CD4-positive, alpha-beta T cell treated with Interleukin-21 for 1 hour (primary cell): ENCODE results near the gene AJAP1.

ENCODE experiments used
- DNase-seq: peaks from one replicate; pipeline ENCODE4 v3.0.0-alpha.2; 2020

AJAP1 gene

DNA sequence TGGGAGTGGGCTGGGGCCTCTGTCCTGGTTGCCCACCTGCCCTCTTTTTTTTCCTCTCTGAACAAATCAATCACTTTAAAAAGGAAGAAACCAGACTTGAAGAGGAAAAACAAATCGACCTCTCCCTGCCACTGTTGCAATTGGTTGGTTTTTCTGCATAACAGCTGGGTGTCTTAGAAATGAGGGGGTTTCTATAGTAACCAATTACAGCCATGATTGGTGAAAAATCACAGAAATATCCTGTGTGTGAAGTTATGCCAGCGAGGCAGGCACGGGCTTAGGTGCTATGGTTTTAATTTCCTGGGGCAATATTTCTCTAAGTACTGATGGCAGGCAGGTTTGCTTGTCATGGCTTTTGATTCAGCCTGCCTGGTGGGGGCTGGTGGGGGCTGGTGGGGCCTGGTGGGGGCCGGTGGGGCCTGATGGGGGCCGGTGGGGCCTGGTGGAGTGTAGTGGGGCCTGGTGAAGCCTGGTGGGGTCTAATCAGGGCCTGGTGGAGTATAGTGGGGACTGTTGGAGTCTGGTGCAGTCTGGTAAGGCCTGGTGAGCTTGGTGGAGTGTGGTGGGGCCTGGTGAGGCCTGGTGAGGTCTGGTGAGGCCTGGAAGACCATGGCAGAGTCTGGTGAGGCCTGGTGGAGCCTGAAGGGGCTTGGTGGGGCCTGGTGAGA lies 54.6 kb downstream of the AJAP1 start:
- no peak for DNase-seq

DNA sequence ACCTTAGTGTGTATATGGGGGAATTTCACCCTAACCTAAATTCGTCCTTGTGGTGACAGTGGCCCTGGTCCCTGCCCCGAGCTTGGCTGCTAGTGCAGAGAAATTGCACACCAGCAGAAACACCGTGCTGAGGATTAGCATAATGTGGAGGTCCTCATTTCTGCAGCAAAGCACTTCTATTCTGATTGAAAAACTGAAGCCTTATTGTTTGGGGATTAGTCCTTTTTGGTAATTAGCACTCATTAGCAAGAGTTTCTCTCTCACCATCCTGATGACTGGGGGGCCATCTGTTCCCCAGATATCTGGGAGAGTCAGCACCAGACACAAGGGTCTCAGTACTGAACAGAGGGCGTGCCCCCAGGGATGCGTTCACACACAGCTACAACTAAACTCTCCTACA lies 55.2 kb downstream of the AJAP1 start:
- no peak for DNase-seq

DNA sequence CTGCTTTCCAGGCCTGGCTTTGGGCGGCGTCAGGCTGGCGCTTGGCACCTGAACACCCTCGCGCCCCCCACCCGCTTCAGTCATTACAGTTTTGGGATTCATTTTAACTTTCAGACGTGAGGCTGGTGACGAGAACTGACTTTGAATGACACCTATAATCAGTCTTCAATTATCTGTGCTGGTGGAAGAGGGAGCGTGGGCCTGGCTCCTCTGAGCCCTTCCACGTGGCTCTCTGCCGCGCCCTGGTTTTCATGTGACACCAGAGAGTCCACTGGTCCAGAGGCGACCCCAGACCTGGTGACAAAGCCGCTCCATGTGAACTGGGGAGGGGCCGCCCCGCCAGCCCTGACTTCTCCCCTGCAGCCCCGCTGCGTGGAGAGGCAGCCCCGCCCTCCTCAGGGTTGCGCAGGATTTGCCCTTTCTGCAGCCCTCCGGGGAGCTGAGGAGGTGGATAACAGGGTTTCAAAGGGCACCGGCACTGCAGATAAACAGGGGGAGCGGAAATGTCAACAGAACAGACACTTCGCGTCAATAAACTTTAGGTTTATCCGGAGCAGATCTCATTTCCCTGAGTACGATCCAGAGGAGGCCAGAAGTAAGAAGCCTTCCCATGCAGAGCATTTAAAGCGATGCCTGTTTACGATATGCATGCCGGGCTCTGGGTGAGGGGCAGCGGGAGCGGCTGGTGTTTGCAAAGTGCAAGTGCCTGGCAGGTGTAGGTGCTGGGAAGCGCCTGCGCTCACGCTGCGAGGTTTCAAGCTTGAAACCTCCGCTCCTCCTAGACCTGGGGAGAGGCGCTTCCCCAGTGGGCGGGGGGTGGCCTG lies 56.4 kb downstream of the AJAP1 start:
- no peak for DNase-seq

DNA sequence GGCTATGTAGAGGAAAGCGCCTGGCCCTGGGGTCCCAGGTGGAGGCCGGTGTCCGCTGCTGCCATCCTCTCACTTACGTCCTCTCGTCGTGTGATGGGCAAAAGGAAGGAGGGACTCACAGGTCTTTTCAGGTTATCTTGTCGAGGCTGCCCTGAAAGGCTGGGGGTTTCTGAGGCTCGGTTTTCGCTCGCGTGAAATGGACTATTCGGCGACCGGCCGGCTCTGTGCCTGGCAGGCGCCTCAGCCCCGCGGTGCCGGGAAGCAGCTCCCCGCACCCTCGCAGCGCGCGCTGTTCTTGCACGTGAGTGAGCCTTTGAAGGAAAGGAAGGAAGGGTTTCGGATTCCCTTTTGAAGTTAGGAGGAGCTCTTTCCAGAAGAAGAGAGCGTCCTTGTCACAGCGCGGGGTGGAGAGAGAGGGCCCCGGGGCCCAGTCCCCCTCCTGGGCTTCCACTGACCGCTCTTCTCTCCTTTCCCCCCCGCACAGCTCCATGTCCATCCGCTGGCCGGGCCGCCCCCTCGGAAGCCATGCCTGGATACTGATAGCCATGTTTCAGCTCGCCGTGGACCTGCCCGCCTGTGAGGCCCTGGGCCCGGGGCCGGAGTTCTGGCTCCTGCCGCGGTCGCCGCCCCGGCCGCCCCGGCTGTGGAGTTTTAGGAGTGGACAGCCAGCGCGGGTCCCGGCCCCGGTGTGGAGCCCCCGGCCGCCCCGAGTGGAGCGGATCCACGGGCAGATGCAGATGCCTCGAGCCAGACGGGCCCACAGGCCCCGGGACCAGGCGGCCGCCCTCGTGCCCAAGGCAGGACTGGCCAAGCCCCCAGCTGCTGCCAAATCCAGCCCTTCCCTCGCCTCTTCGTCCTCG lies 57.2 kb downstream of the AJAP1 start:
- no peak for DNase-seq

DNA sequence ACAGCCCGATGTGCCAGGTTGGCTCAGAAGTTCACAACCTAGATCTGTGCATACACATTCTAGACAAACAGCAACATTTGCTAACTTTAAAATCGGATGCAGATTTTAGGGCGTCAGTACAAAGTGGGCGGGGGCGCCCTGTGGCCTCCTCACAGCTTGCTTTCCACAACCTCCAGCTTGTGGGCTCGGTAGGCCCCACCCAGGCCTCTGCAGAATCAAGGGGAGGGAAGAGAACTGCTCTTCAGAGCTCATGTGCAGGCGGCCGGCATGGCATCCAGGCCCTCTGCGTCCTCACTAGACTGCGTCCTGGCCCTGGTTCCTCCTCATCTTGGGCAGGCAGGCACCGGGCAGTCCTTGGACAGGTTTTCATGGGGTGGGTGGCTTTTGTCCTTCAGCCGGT lies 59.3 kb downstream of the AJAP1 start:
- no peak for DNase-seq

DNA sequence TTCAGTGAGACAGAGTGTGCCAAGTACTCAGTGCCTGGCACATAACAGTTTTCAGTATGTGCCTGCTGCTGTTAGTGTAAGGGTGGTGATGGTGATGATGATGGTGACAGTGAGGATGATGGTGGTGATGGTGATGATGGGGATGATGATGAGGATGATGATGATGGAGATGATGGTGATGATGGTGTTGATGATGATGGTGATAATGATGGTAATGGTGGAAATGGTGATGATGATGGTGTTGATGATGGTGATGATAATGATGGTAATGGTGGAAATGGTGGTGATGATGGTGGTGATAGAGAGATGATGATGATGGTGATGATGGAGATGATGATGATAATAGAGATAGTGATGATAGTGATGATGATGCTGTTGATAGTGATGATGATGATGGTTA lies 62.0 kb downstream of the AJAP1 start:
- no peak for DNase-seq

DNA sequence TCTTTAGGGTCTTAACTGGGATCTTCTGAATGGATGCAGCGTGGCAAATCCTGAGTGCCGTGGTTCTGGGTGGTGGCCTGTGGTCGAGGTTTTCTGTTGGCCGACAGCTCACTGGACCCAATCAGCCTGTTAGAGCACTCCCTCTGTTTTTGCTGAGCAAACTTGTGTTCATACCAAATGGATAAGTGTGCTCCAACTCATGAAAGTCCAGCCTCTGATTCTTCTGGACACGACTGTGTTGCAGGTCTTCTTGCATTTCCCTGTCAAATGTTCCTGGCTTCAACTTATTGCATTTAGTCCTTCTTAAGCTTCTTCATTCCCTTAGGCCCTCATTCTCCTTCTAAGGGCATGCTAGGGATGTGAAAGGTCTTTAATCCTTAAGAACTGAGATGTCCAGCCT lies 63.7 kb downstream of the AJAP1 start:
- DNase-seq: no peak

DNA sequence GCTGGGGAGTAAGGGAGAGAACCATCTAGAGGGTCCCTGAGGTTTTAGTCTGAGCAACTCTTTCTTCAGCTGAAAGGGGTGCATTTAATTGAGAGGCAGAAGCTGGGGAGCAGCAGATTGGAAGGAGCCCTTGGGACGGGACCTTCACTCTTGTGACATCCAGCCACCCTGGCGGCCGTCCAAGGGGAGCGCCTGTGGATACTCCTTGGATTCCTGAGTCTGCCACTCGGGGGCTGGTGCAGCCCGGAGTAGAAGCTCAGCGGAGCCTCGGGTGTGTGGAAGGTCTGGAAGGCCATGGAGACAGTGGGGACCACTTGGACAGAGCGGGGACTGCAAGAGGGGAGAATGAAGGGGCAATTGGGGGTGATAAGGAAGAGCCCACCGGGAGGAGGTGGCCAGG lies 68.7 kb downstream of the AJAP1 start:
- DNase-seq: no peak

DNA sequence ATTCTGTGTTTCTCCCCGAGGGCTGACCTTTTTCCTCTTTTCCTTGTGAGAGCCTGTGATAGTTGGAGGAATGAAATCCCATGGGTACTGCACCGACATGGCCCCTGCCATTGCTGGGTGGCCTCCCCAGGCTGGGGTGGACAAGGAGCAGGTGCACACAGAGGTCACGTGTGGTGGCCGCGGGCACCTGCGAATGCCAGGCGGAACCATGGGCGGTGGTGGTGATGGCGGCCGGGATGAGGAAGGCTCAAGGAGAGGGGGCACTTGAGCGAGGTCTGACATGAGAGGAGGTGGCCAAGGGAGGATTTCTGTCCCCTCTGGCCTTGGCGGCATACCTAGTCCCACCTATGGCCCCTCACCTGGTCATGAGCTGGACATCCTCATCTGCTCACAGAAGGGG lies 69.6 kb downstream of the AJAP1 start:
- DNase-seq: no peak

DNA sequence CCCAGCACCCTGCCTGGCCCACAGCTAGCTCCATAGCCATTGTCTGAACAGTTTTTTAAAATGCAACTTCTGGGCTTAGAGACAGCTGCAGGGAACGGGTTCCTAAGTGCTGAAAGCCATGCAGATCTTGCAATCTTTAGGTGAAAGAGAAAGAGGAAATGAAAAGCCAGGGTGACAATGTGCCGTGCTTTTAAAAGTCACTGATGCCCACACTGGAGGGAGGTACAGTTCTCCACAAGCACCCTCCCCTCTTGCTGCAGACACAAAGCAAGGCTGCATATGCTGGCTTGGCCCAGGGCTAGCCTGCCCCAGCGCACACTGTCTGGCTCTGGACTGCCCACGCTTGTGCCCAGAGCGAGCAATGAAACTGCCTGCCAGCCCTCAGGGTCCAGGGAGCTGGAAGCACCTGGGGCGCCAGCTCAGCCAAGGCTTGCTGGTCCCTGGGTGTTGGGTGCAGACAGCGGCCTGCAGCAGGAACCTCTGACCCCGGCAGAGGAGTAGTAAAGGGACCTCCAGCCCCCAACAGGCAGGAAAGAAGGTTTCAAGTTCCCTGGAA lies 70.4 kb downstream of the AJAP1 start:
- no peak for DNase-seq

DNA sequence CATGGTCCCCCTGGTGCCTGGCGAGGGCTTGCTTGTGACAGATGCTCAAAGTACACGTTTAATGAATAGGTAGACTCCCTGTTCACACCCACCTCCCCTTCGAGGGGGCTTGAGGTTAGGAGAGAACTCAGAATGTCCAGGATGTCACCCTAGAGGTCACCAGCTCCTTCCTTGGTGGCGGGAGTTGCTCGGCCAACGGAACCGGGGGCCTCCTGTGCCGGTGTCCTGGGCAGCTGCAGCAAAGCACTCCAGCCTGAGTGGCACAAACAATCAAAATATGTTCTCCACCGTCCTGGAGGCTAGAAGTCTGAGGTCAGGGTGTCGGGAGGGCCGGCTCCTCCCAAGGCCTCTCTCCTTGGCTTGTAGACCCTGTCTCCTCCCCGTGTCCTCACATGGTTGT lies 71.0 kb downstream of the AJAP1 start:
- DNase-seq: no peak

DNA sequence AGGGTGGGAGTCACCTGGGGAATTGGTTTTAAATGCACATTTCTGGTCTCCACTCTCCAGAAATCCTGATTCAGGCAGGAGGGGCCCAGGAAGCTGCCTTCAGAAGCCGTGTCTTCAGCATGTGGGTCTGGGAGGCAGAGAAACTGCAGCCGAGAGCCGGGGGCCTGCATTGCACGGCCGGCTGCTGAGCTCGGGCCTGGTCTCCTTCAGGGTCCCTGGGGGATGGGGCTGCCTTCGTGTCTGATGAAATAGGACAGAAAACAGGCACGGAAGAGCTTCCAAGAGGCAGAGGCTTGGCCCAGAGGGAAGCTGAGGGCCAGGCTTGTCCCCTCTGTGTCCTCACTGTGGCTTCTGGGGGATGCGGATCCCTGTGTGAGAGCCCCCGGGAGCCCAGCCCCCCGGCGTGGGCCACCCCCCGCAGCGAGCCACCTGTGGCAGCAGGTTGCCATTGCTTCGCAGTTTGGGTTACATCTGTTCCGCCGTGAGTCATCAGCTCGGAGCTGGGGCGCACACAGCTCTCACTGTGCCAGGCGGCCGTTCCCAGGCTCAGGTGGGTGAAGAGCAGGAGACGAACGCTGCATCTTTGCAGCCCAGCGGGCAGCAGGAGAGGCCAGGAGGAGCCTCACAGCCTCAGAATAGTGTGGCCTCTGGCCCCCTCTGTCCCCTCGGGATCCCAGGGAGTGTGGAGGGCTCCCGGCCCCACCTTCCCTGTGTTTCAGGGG lies 72.4 kb downstream of the AJAP1 start:
- no peak for DNase-seq

DNA sequence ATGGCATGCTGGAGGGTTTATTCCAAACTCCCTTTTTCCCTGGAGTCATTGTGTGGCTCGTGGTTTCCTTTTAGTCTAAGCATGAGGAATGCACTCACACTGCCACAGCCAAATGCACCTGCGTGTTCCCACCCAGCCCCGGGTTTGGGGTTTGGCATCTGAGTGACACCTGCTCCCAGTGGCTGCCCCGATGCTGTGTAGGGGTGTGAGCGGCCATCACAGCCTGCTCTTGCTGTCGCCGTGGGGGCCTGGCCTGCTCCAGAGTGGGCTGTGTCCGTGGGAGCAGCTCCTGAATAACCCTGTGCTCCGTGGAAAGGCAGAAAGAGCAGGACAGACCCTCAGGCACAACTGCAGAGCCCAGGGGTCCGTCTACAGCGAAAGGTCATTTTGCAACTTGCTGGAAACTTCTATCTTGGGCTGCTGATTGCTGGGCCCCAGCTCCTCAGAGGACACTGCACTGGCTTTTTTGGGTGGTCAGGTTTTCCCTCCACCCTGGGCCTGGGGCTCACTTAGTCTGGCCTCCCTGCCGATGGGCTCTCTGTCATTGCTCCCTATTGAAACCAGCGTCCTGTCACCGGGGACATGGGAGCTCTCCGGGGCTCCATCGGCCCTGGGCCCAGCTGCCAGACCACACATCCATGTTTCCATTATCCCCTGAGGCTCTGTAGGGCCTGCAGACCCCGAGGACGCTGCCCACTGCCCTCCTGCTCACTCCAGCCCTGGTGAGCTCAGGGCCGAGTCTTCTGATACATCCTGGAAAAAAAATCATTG lies 74.1 kb downstream of the AJAP1 start:
- DNase-seq: no peak

DNA sequence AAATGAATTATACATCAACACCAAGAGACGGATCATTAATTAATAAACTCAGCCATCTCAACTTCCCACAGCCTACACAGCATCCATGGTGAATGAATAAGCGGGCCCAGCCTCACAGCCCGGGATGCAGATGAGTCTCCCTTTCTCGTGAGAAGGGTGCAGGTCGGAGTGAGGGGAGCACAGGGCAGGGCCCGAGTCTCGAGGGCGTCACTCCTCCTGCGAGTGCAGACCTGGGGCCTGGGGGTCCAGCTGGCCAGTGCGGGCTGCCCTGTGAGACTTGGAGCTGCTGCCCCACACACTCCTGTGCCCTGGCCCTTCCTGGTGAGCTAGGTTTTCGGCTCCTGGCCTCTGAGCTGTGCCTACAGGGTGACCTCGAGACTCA lies 74.7 kb downstream of the AJAP1 start:
- DNase-seq: no peak

DNA sequence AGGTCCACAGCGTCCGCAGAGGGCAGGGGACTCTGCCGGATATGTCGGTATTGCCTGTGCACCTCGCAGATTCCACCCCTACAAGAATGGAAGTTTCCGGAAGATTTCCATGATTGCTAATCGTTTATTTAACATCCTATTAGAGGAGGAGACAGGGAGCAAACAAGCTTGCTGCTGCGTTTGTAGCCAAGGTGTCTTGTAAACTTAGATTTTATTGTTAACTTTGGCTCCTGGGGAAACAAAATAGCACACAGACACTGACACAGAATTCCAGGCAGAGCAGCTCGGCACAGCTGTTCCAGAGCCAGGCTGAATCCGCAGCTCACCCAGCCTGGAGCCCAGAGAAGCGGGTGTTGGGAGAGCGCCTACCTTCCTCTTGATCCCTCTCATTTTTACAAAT lies 75.7 kb downstream of the AJAP1 start:
- no peak for DNase-seq

DNA sequence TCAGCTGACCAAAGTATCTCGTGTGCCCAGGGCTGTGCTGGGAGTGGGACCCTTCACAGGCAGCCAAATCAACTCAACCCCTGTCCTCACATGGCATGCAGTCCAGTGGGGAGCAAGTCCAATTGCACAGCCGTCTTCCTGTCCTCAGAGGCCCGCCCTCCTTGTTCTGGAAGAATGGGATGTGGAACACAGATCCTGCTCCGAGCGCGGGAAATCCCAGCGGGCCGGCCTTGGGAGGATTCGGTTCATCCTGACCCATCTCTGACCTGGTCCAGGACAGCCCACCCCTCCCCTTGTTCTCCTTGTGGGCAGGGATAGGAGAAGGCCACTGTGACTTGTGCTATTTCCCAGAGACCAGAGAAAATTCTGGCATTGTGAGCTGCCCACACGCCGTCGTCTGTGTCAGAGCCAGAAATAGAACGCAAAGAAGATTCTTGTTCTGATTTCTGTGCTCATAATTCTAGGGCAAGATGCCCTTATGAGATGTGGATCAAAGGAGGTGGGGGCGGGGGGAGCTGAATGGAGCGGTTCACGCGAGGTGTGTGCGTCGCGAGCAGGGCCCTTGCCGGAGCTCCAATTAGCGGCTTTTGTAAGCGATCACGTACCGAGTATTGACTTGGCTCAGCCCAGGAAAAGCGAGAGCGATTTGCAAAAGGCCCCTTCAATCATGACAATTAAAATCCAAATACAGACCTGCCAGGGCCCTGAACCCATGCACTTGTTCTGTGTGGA lies 79.2 kb downstream of the AJAP1 start:
- DNase-seq: no peak

DNA sequence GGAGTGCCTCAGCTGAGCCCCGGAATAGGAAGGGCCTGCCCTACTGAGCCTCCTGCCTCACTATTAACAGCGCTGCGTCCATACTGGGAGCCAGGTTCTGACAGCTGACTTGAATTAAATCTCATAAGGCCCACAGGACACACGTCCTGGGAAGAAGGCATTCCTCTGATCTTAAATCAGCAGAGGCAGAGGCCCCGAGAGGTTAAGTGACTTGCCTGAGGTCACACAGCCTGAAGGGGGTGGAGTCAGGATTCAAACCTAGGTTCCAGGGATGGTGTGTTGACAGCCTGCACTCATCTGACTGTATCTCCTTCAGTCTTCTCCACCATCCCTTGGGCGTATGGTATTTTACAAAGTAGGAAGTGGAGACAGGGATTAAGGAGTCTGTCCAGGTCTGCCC lies 79.8 kb downstream of the AJAP1 start:
- DNase-seq: no peak

DNA sequence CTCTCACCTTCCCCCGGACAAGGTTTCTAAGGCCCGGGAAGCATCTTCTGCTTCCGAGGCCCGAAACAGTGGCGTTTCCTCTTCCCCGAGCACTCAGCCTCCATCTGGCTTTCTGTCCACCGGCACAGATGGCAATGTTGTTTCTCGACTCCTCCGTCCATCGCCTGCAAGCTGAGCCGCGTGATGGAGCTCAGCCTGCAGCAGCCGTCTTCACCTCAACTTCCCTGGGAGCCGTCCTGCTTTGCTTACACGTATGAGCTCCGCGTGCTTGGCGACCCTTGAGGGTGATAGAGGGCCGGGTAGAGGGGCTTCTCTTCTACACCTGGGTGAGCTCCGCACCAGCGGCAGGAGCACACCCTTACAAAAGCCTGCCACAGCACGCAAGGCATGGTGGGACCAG lies 80.4 kb downstream of the AJAP1 start:
- DNase-seq: no peak

DNA sequence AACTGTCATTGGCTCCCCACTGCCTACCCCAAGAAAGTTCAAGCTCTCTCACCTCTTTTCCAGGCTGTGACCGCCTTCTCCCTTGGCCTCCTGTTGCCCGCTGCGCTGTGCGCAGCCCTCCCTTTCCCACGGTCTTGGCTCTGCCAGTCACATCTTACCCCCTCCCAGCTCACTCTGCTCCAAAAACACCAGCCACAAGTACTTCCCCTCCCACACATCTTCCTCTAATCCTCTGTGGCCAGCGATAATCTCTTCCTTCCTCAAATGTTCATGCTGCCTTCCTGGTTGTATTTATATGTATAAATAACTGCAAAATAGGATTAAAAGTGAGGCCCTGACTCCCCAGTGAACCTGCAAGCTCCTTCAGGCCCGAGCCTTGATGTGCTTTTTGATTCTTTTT lies 81.8 kb downstream of the AJAP1 start:
- DNase-seq: no peak

DNA sequence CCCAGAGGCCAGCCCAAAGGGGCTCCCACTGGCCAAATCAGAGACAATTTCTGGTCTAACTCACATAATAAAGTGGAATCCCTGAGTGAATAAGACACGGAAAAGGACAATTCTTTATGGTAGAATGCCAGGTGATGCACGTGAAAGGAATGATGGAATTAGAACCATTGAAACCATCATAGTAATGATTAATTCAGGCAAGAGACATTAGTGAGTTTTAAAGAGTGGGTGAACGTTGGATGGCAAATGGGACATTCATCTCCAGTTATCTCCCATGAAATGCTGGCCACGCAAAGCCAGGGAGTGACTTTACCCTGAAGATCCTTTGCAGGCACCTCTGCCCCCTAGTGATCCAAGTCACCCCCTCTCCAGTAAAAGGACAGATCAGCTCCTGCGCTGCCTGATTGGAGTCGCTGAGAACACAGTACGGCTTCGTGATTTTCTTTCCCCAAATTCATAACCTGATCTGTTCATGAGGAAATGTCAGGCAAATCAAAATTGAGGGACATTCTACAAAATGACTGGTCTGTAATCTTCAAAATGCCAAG lies 87.5 kb downstream of the AJAP1 start:
- DNase-seq: no peak
